ENCODE data around the gene TM4SF4.

- TF ChIP-seq SIX5 (IDR thresholded peaks at IDR 0.05; ENCODE audit: low read depth, low read length): no peak
- no peak for TF ChIP-seq POLR2A (IDR thresholded peaks at IDR 0.05; ENCODE audit: control extremely low read depth in 1 of 2, low read depth in 2 of 2, low read length in 2 of 2)
- TF ChIP-seq NRF1 (IDR thresholded peaks at IDR 0.05; ENCODE audit: low read depth, low read length): no peak
- TF ChIP-seq CTCF (IDR thresholded peaks at IDR 0.05; ENCODE audit: control extremely low read depth in 1 of 3, insufficient read depth in 1 of 3, low read depth in 1 of 3, low read length in 3 of 3): no peak
- TF ChIP-seq KDM5A (IDR thresholded peaks at IDR 0.05; ENCODE audit: low read length): no peak
- no peak for TF ChIP-seq SP4 (IDR thresholded peaks at IDR 0.05; ENCODE audit: low read length)
- TF ChIP-seq HDAC2 (IDR thresholded peaks at IDR 0.05; ENCODE audit: borderline replicate concordance in 1 of 2, low read depth in 2 of 2, low read length in 2 of 2): no peak
- TF ChIP-seq CBX5 (IDR thresholded peaks at IDR 0.05; ENCODE audit: low read depth, low read length): no peak
- no peak for TF ChIP-seq CHD7 (IDR thresholded peaks at IDR 0.05; ENCODE audit: insufficient replicate concordance, low read length)
- TF ChIP-seq ATF3 (IDR thresholded peaks at IDR 0.05; ENCODE audit: insufficient read depth, low read depth, low read length): no peak
- no peak for TF ChIP-seq RFX5 (IDR thresholded peaks at IDR 0.05; ENCODE audit: borderline replicate concordance, low read depth, low read length)
- TF ChIP-seq RBBP5 (IDR thresholded peaks at IDR 0.05; ENCODE audit: borderline replicate concordance, low read depth, low read length): no peak
Observed at GRCh38 chr3:149519912-149520311, 45.4 kb downstream of the TM4SF4 start.

Measured in H1 (cell line).